WTC11 (cell line): ENCODE measurements around the gene TSPAN18. TPM values are rescaled to one million over a fixed set of nuclear protein-coding genes. Genes with fewer than 3 reads are reported as not detected.

ENCODE experiments used
- ATAC-seq: fragments of 200-7000 bp; cut with Tn5 transposase; 2 replicates; pipeline ENCODE4 v1.10.0; 2021; ENCODE audit warnings: mild to moderate bottlenecking, moderate library complexity
- CTCF ChIA-PET: fragments of 300-600 bp; sonication (Branson Sonifier 250); formaldehyde crosslinking; loops from one replicate; lab custom pipeline; 2021; ENCODE audit warnings: antibody characterized with exemption; lab: Charles Lee
- POLR2A ChIA-PET: fragments of 350-600 bp; sonication (Branson Sonifier 250); formaldehyde crosslinking; loops from one replicate; lab custom pipeline; 2021; ENCODE audit warnings: antibody characterized with exemption; lab: Charles Lee
- DNase-seq: peaks from one replicate; pipeline ENCODE4 v3.0.0; 2021; ENCODE audit warnings: low spot score
- H3K27ac Mint-ChIP-seq: 2 replicates; pipeline ENCODE4 v1.8.0; 2021; ENCODE audit warnings: mixed read lengths
- H3K27me3 Mint-ChIP-seq: 2 replicates; pipeline ENCODE4 v1.8.0; 2021; ENCODE audit warnings: low read depth, mild to moderate bottlenecking, moderate library complexity, mixed read lengths
- H3K36me3 Mint-ChIP-seq: 2 replicates; pipeline ENCODE4 v1.8.0; 2021; ENCODE audit warnings: mixed read lengths
- H3K4me1 Mint-ChIP-seq: 2 replicates; pipeline ENCODE4 v1.8.0; 2022; ENCODE audit warnings: mixed read lengths
- H3K4me3 Mint-ChIP-seq: 2 replicates; pipeline ENCODE4 v1.8.0; 2021; ENCODE audit warnings: mild to moderate bottlenecking, moderate library complexity, mixed read lengths
- H3K9me3 Mint-ChIP-seq: 2 replicates; pipeline ENCODE4 v1.8.0; 2021; ENCODE audit warnings: mixed read lengths
- ATF1 ChIP-seq: sonication (generic); formaldehyde crosslinking; IDR thresholded peaks from 2 replicates; pipeline ENCODE4 v1.8.1; 2023; ENCODE audit warnings: mild to moderate bottlenecking, moderate library complexity, missing genetic modification reagents
- CREB1 ChIP-seq: sonication (generic); formaldehyde crosslinking; IDR thresholded peaks from 2 replicates; pipeline ENCODE4 v1.8.0; 2023; ENCODE audit warnings: mild to moderate bottlenecking, missing genetic modification reagents
- FOXK1 ChIP-seq: sonication (generic); formaldehyde crosslinking; IDR thresholded peaks from 2 replicates; pipeline ENCODE4 v1.8.0; 2022; ENCODE audit warnings: mild to moderate bottlenecking, moderate library complexity, missing genetic modification reagents
- HMGA2 ChIP-seq: fragments of 250-450 bp; sonication (Bioruptor Pico); IDR thresholded peaks from 2 replicates; pipeline ENCODE4 v1.4.0; 2021; ENCODE audit warnings: mild to moderate bottlenecking, moderate library complexity
- MLX ChIP-seq: sonication (generic); formaldehyde crosslinking; IDR thresholded peaks from 2 replicates; pipeline ENCODE4 v1.8.1; 2023; ENCODE audit warnings: mild to moderate bottlenecking, missing genetic modification reagents, moderate library complexity
- MYBL2 ChIP-seq: sonication (generic); formaldehyde crosslinking; IDR thresholded peaks from 2 replicates; pipeline ENCODE4 v1.8.1; 2023; ENCODE audit warnings: mild to moderate bottlenecking, moderate library complexity, missing genetic modification reagents
- NR2C2 ChIP-seq: sonication (generic); formaldehyde crosslinking; IDR thresholded peaks from 2 replicates; pipeline ENCODE4 v1.8.0; 2022; ENCODE audit warnings: mild to moderate bottlenecking, missing genetic modification reagents
- PRRX2 ChIP-seq: fragments of 250-450 bp; sonication (Bioruptor Pico); IDR thresholded peaks from 2 replicates; pipeline ENCODE4 v1.8.0; 2021; ENCODE audit warnings: mild to moderate bottlenecking
- SP1 ChIP-seq: sonication (generic); formaldehyde crosslinking; conservative IDR thresholded peaks from 2 replicates; pipeline ENCODE4 v1.8.1; 2022; ENCODE audit warnings: missing genetic modification reagents
- TEAD4 ChIP-seq: sonication (generic); formaldehyde crosslinking; IDR thresholded peaks from 2 replicates; pipeline ENCODE4 v1.8.0; 2022; ENCODE audit warnings: mild to moderate bottlenecking, missing genetic modification reagents
- TP53 ChIP-seq: sonication (generic); formaldehyde crosslinking; IDR thresholded peaks from 2 replicates; pipeline ENCODE4 v1.8.1; 2023; ENCODE audit warnings: mild to moderate bottlenecking, missing genetic modification reagents
- USF2 ChIP-seq: sonication (generic); formaldehyde crosslinking; IDR thresholded peaks from 2 replicates; pipeline ENCODE4 v1.8.1; 2023; ENCODE audit warnings: mild to moderate bottlenecking, missing genetic modification reagents, moderate library complexity
- ZBTB21 ChIP-seq: sonication (generic); formaldehyde crosslinking; IDR thresholded peaks from 2 replicates; pipeline ENCODE4 v1.8.1; 2023; ENCODE audit warnings: mild to moderate bottlenecking, missing genetic modification reagents, borderline replicate concordance
- ZNF138 ChIP-seq: sonication (generic); formaldehyde crosslinking; conservative IDR thresholded peaks from 2 replicates; pipeline ENCODE4 v1.8.1; 2022; ENCODE audit warnings: mild to moderate bottlenecking, moderate library complexity, missing genetic modification reagents
- ZNF396 ChIP-seq: fragments of 250-450 bp; sonication (Bioruptor Pico); IDR thresholded peaks from 2 replicates; pipeline ENCODE4 v1.8.0; 2021; ENCODE audit warnings: mild to moderate bottlenecking, moderate library complexity, borderline replicate concordance
- total RNA-seq: library from RNA; stranded (reverse); gene quantifications from 3 replicates; pipeline ENCODE4 v1.2.3, GENCODE V29; 2021
- TF ChIP-seq, protein P1 (sequence below): sonication (generic); formaldehyde crosslinking; IDR thresholded peaks from 2 replicates; pipeline ENCODE4 v1.8.0; 2023; ENCODE audit warnings: mild to moderate bottlenecking, missing genetic modification reagents
- TF ChIP-seq, protein P2 (sequence below): fragments of 250-450 bp; sonication (Bioruptor Pico); IDR thresholded peaks from 2 replicates; pipeline ENCODE4 v2.1.2; 2022; ENCODE audit warnings: mild to moderate bottlenecking, moderate library complexity
- TF ChIP-seq, protein P3 (sequence below): sonication (generic); formaldehyde crosslinking; IDR thresholded peaks from 2 replicates; pipeline ENCODE4 v1.8.0; 2023; ENCODE audit warnings: missing genetic modification reagents, mild to moderate bottlenecking, borderline replicate concordance

The TSPAN18 gene
- total RNA-seq, 1 experiment from 2014 or later: 44.7 TPM

- ATAC-seq (no peak), DNase-seq (no peak)
- ChIA-PET CTCF (no interaction called here), POLR2A (no interaction called here)
- no peaks in the 10 kb centered on the region for H3K36me3 Mint-ChIP-seq
- H3K27me3 Mint-ChIP-seq: no peaks in the 10 kb centered on the region; the same call in 1 of the 2 replicates
- no peak overlapping the region for H3K27ac Mint-ChIP-seq
- TF ChIP-seq ZBTB21 (CRISPR knock-in tag) (no peak), FOXK1 (CRISPR knock-in tag) (no peak), SP1 (CRISPR knock-in tag) (no peak), MLX (CRISPR knock-in tag) (no peak), CREB1 (no peak), HMGA2 (CRISPR knock-in tag) (no peak), ZNF138 (no peak), MYBL2 (CRISPR knock-in tag) (no peak), TP53 (CRISPR knock-in tag) (no peak), ATF1 (CRISPR knock-in tag) (no peak), ZNF396 (CRISPR knock-in tag) (no peak), TEAD4 (CRISPR knock-in tag) (no peak), NR2C2 (CRISPR knock-in tag) (no peak), USF2 (no peak), PRRX2 (CRISPR knock-in tag) (no peak)
- TF ChIP-seq, protein P1, sequence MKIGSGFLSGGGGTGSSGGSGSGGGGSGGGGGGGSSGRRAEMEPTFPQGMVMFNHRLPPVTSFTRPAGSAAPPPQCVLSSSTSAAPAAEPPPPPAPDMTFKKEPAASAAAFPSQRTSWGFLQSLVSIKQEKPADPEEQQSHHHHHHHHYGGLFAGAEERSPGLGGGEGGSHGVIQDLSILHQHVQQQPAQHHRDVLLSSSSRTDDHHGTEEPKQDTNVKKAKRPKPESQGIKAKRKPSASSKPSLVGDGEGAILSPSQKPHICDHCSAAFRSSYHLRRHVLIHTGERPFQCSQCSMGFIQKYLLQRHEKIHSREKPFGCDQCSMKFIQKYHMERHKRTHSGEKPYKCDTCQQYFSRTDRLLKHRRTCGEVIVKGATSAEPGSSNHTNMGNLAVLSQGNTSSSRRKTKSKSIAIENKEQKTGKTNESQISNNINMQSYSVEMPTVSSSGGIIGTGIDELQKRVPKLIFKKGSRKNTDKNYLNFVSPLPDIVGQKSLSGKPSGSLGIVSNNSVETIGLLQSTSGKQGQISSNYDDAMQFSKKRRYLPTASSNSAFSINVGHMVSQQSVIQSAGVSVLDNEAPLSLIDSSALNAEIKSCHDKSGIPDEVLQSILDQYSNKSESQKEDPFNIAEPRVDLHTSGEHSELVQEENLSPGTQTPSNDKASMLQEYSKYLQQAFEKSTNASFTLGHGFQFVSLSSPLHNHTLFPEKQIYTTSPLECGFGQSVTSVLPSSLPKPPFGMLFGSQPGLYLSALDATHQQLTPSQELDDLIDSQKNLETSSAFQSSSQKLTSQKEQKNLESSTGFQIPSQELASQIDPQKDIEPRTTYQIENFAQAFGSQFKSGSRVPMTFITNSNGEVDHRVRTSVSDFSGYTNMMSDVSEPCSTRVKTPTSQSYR: no peak
- TF ChIP-seq, protein P2, sequence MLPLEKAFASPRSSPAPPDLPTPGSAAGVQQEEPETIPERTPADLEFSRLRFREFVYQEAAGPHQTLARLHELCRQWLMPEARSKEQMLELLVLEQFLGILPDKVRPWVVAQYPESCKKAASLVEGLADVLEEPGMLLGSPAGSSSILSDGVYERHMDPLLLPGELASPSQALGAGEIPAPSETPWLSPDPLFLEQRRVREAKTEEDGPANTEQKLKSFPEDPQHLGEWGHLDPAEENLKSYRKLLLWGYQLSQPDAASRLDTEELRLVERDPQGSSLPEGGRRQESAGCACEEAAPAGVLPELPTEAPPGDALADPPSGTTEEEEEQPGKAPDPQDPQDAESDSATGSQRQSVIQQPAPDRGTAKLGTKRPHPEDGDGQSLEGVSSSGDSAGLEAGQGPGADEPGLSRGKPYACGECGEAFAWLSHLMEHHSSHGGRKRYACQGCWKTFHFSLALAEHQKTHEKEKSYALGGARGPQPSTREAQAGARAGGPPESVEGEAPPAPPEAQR (CRISPR knock-in tag): no peak
- TF ChIP-seq, protein P3, sequence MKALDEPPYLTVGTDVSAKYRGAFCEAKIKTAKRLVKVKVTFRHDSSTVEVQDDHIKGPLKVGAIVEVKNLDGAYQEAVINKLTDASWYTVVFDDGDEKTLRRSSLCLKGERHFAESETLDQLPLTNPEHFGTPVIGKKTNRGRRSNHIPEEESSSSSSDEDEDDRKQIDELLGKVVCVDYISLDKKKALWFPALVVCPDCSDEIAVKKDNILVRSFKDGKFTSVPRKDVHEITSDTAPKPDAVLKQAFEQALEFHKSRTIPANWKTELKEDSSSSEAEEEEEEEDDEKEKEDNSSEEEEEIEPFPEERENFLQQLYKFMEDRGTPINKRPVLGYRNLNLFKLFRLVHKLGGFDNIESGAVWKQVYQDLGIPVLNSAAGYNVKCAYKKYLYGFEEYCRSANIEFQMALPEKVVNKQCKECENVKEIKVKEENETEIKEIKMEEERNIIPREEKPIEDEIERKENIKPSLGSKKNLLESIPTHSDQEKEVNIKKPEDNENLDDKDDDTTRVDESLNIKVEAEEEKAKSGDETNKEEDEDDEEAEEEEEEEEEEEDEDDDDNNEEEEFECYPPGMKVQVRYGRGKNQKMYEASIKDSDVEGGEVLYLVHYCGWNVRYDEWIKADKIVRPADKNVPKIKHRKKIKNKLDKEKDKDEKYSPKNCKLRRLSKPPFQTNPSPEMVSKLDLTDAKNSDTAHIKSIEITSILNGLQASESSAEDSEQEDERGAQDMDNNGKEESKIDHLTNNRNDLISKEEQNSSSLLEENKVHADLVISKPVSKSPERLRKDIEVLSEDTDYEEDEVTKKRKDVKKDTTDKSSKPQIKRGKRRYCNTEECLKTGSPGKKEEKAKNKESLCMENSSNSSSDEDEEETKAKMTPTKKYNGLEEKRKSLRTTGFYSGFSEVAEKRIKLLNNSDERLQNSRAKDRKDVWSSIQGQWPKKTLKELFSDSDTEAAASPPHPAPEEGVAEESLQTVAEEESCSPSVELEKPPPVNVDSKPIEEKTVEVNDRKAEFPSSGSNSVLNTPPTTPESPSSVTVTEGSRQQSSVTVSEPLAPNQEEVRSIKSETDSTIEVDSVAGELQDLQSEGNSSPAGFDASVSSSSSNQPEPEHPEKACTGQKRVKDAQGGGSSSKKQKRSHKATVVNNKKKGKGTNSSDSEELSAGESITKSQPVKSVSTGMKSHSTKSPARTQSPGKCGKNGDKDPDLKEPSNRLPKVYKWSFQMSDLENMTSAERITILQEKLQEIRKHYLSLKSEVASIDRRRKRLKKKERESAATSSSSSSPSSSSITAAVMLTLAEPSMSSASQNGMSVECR (CRISPR knock-in tag): no peak
- H3K9me3 Mint-ChIP-seq: no peaks in the 10 kb centered on the region
- no peak overlapping the region for H3K4me3 Mint-ChIP-seq
- peaks cover 51% of the 10 kb centered on the region for H3K4me1 Mint-ChIP-seq
These were observed 128.2 kb downstream of the TSPAN18 start for GRCh38 chr11:44854741-44855492.
